Spleen (tissue), 7 donors: Measurements from ENCODE around the gene DPP7.

Experiments used
- CTCF ChIP-seq, 11 experiments: fragments of 200-600 bp in 7 of 11; fragments of 450-650 bp in 4 of 11; sonication (generic) in 4 of 11; IDR thresholded peaks in 8 of 11; conservative IDR thresholded peaks in 3 of 11; 1 replicate in 7 of 11; 2 replicates in 4 of 11; pipeline versions ENCODE4 v1.4.0 to v1.8.0; 2016 to 2021; ENCODE audit warnings: antibody characterized with exemption in 11 of 11, inconsistent platforms in 4 of 11, mild to moderate bottlenecking in 1 of 11
- POLR2A ChIP-seq, 3 donors: fragments of 450-650 bp; IDR thresholded peaks; one replicate each; pipeline ENCODE4 v1.5.1; 2017; ENCODE audit warnings: antibody characterized with exemption in 3 of 3, mild to moderate bottlenecking in 1 of 3
- POLR2AphosphoS5 ChIP-seq, 3 donors: sonication (generic); formaldehyde crosslinking; IDR thresholded peaks; one replicate each; pipeline ENCODE4 v1.5.1; 2017; ENCODE audit warnings: antibody characterized with exemption in 3 of 3
- donor health status: DM: no; HTN: no; CAD: no; lungs with moderate emphysema.
- donor health status: DM: no; HTN: no; CAD: no.
- donor health status: DM: no; HTN: no; CAD: no.

- TF ChIP-seq CTCF (IDR thresholded peaks at IDR 0.05 in 8 of 11, conservative IDR thresholded peaks at IDR 0.05 in 3 of 11) (no peak), POLR2AphosphoS5 (IDR thresholded peaks at IDR 0.05) (no peak), POLR2A (IDR thresholded peaks at IDR 0.05) (no peak)
Measured at GRCh38 chr9:137156567-137157375, 42.2 kb upstream of the DPP7 start.
